HL-60 (cell line): ENCODE measurements around the gene CD58.

Experiments used
- DNase-seq, 2 experiments: peaks; one replicate each; pipeline ENCODE4 v3.0.0-alpha.2; 2010 to 2020; ENCODE audit warnings: low read depth in 1 of 2, low spot score in 1 of 2
- H3K27ac ChIP-seq: fragments of 250-450 bp; sonication (Bioruptor Pico); replicated peaks from 2 replicates; pipeline ENCODE4 v1.5.1; 2020; ENCODE audit warnings: mild to moderate bottlenecking, moderate library complexity
- H3K27me3 ChIP-seq: fragments of 250-450 bp; sonication (Bioruptor Pico); 2 replicates; pipeline ENCODE4 v1.5.1; 2021; ENCODE audit warnings: mild to moderate bottlenecking, moderate library complexity; ENCODE audit not compliant: insufficient read depth, poor library complexity, severe bottlenecking
- H3K4me3 ChIP-seq: replicated peaks from 2 replicates; pipeline ENCODE4 v1.5.1; 2011; ENCODE audit warnings: mild to moderate bottlenecking, control low read depth, low read length; ENCODE audit not compliant: insufficient read depth
- GABPA ChIP-seq: IDR thresholded peaks from 2 replicates; pipeline ENCODE4 v1.6.1; 2012; ENCODE audit warnings: low read depth
- POLR2AphosphoS5 ChIP-seq: IDR thresholded peaks from 2 replicates; pipeline ENCODE4 v1.6.1; 2012; ENCODE audit warnings: low read depth
- SPI1 ChIP-seq: IDR thresholded peaks from 2 replicates; pipeline ENCODE4 v1.6.1; 2012; ENCODE audit warnings: low read depth, mild to moderate bottlenecking, borderline replicate concordance
- TF ChIP-seq, protein P1 (sequence below): IDR thresholded peaks from one replicate; pipeline ENCODE4 v1.5.1; 2011; ENCODE audit warnings: low read length, control low read depth, inconsistent platforms; ENCODE audit not compliant: insufficient read depth
- TF ChIP-seq, protein P2 (sequence below): IDR thresholded peaks from 2 replicates; pipeline ENCODE4 v1.6.1; 2012; ENCODE audit warnings: low read depth; ENCODE audit not compliant: insufficient replicate concordance

The CD58 gene

DNA sequence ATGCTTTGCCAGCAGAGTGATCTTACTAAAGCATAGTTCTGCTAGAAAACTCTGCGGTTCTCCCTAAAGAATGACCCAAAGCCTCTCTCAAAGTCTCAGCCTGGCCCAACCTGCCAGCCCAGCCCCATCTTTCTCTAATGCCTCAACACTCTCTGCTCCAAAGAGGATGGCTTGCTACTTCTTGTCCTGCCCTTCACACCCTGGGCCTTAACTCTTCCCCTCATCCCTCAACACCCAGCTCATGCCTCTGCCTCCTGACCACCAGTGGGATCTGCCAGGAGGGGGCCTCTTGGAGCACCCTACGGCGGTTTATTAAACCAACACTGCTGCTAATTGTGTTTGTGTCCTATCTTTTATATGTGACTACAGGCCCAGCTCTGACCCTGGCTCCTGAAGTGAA lies 52.4 kb downstream of the CD58 start:
- Histone ChIP-seq H3K4me3 (no peak overlapping the region), H3K27ac (no peak overlapping the region), H3K27me3 (no peaks in the 10 kb centered on the region)
- DNase-seq, result no peak
- TF ChIP-seq SPI1 (no peak), GABPA (no peak), POLR2AphosphoS5 (no peak)
- TF ChIP-seq, protein P1, sequence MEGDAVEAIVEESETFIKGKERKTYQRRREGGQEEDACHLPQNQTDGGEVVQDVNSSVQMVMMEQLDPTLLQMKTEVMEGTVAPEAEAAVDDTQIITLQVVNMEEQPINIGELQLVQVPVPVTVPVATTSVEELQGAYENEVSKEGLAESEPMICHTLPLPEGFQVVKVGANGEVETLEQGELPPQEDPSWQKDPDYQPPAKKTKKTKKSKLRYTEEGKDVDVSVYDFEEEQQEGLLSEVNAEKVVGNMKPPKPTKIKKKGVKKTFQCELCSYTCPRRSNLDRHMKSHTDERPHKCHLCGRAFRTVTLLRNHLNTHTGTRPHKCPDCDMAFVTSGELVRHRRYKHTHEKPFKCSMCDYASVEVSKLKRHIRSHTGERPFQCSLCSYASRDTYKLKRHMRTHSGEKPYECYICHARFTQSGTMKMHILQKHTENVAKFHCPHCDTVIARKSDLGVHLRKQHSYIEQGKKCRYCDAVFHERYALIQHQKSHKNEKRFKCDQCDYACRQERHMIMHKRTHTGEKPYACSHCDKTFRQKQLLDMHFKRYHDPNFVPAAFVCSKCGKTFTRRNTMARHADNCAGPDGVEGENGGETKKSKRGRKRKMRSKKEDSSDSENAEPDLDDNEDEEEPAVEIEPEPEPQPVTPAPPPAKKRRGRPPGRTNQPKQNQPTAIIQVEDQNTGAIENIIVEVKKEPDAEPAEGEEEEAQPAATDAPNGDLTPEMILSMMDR, result no peak
- TF ChIP-seq, protein P2, sequence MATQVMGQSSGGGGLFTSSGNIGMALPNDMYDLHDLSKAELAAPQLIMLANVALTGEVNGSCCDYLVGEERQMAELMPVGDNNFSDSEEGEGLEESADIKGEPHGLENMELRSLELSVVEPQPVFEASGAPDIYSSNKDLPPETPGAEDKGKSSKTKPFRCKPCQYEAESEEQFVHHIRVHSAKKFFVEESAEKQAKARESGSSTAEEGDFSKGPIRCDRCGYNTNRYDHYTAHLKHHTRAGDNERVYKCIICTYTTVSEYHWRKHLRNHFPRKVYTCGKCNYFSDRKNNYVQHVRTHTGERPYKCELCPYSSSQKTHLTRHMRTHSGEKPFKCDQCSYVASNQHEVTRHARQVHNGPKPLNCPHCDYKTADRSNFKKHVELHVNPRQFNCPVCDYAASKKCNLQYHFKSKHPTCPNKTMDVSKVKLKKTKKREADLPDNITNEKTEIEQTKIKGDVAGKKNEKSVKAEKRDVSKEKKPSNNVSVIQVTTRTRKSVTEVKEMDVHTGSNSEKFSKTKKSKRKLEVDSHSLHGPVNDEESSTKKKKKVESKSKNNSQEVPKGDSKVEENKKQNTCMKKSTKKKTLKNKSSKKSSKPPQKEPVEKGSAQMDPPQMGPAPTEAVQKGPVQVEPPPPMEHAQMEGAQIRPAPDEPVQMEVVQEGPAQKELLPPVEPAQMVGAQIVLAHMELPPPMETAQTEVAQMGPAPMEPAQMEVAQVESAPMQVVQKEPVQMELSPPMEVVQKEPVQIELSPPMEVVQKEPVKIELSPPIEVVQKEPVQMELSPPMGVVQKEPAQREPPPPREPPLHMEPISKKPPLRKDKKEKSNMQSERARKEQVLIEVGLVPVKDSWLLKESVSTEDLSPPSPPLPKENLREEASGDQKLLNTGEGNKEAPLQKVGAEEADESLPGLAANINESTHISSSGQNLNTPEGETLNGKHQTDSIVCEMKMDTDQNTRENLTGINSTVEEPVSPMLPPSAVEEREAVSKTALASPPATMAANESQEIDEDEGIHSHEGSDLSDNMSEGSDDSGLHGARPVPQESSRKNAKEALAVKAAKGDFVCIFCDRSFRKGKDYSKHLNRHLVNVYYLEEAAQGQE, result no peak

DNA sequence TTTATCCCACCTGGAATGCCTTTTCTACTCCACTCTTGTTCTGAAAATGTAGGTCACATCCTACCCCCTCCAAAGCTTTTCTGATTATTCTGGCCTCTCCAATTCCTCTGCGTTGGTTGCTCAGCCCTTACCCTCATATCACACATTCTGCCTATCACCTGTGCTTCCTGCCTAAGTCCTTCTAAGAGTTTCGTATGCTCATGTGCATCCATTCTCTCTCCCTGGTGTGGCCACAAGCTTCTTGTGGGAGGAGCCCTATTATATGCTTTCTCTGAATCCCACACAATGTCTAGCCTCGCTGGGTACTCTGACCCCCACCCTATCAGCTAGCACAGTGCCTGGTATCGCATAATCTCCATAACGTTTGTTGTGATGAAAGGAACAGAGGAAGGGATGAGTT lies 54.2 kb downstream of the CD58 start:
- H3K27me3 ChIP-seq, result no peaks in the 10 kb centered on the region

DNA sequence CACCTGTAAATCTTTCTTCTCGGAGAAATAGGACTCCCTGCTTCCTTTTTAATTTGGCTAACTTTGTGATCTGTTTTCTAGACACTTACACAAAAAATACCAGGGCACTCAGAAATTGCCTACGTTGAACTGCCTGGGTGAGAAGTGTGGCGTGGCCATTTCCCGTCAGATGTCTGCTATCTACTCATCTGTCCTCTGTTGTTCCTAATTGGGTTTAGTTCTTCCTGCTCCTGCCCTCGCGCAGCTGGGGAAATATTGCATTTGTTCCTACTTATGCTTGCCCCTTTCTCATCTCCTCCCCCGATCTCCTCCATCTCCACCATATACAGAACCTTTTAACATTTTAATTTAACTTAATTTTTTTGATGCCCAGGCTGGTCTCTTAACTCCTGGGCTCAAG lies 55.1 kb downstream of the CD58 start:
- Histone ChIP-seq H3K27ac (peak overlapping the region; percentile 87), H3K27me3 (no peaks in the 10 kb centered on the region), H3K4me3 (no peak overlapping the region)
- TF ChIP-seq POLR2AphosphoS5, result no peak
- TF ChIP-seq SPI1, result no peak
- TF ChIP-seq GABPA, result no peak
- DNase-seq, result peak in 1 of 2 experiments; percentile 53

More for the DNA sequence above, 54.2 kb downstream of the CD58 start:
- no peak for DNase-seq
- Histone ChIP-seq H3K4me3 (no peak overlapping the region), H3K27ac (no peak overlapping the region)
- TF ChIP-seq GABPA (no peak), POLR2AphosphoS5 (no peak), SPI1 (no peak)
- TF ChIP-seq, protein P1, result no peak
- TF ChIP-seq, protein P2, result no peak

DNA sequence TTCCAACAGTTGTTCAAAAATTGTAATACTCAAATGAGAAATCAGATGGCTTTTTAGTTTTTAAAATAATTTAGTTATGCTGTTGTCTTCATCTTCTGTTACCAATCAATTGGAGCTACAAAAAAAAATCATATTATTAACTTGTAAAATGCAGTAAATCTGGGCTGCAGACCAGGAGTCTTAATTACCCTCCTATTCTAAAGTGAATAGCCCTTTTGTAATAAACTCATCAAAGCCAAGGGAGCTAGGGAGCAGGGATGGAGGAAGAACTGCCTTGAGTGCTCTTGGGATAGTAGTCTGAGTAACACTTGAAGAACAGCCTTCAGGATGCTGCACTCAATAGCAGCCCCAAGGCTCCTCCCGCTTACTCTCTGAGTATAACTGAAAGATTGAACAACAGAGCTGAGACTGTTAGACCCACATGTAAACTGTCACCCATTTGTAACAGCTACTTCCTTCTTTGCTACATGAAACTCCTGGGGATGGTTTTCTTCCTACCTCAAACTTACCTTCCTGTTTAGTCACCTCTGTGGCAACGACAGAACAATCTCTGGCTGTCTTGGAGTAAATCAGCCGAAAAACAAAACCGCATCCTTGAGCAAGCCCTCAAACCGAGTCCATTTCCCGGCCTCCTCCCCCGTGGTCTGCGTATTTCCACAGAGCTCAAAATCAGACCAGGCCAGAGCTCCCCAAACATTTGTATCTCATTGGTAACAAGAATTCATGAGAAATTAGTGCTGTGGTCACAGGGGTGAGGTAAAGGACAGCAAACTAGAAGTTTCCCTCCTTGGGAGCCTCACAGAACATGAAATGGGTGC lies 55.9 kb downstream of the CD58 start:
- DNase-seq, result peak; percentile 88 to 99
- peak; percentile 54; the same call in 1 of the 2 replicates for TF ChIP-seq GABPA
- TF ChIP-seq SPI1, result peak; percentile 52; the same call in 1 of the 2 replicates
- TF ChIP-seq, protein P2, result no peak
- TF ChIP-seq POLR2AphosphoS5, result peak; percentile 98
- Histone ChIP-seq H3K27me3 (no peaks in the 10 kb centered on the region), H3K27ac (peak overlapping the region; percentile 87), H3K4me3 (no peak overlapping the region)
